ENCODE data around the gene UBA5. TPM values are rescaled to one million over a fixed set of nuclear protein-coding genes. Genes with fewer than 3 reads are reported as not detected.

The UBA5 gene
- total and polyA plus RNA-seq, 9 of the 15 experiments (the other 6 are each of a cell fraction or from before 2014, with no cell fraction given) = 8.1 to 71.1 (median 29.4) TPM

DNA sequence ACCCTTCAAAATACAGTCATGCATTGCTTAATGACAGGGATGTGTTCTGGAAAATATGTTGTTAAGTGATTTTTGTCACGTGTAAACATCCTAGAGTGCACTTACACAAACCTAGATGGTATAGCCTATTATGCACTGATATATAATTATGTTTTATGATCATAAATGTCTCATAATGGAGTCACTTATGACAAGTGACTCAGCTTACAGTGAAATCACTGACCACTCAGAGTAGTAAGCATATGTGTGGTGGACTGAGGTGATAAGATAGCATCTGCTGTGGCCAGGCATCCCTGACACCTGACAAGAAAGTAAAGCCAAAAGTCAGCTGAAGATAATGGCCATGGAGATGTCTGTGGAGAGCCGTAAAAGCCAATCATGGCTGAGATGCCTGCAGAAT is 5.9 kb upstream of the UBA5 start (continued):
- TF ChIP-seq, protein P1, sequence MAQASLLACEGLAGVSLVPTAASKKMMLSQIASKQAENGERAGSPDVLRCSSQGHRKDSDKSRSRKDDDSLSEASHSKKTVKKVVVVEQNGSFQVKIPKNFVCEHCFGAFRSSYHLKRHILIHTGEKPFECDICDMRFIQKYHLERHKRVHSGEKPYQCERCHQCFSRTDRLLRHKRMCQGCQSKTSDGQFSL (CRISPR knock-in tag; IDR thresholded peaks at IDR 0.05) = no peak
- TF ChIP-seq, protein P1 (tag; IDR thresholded peaks at IDR 0.05) = peak in 1 of 2 experiments; percentile 55; a peak in 1 of 4 replicates
- TF ChIP-seq FUS (optimal IDR thresholded peaks at IDR 0.05; ENCODE audit: low read depth, low read length) (no peak), SUPT5H (IDR thresholded peaks at IDR 0.05) (no peak), ZNF583 (CRISPR knock-in tag; IDR thresholded peaks at IDR 0.05) (peak; percentile 73; the same call in 1 of the 2 replicates)
- TF ChIP-seq, protein P2, sequence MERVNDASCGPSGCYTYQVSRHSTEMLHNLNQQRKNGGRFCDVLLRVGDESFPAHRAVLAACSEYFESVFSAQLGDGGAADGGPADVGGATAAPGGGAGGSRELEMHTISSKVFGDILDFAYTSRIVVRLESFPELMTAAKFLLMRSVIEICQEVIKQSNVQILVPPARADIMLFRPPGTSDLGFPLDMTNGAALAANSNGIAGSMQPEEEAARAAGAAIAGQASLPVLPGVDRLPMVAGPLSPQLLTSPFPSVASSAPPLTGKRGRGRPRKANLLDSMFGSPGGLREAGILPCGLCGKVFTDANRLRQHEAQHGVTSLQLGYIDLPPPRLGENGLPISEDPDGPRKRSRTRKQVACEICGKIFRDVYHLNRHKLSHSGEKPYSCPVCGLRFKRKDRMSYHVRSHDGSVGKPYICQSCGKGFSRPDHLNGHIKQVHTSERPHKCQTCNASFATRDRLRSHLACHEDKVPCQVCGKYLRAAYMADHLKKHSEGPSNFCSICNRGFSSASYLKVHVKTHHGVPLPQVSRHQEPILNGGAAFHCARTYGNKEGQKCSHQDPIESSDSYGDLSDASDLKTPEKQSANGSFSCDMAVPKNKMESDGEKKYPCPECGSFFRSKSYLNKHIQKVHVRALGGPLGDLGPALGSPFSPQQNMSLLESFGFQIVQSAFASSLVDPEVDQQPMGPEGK (CRISPR knock-in tag; IDR thresholded peaks at IDR 0.05; ENCODE audit: borderline replicate concordance) = no peak

DNA sequence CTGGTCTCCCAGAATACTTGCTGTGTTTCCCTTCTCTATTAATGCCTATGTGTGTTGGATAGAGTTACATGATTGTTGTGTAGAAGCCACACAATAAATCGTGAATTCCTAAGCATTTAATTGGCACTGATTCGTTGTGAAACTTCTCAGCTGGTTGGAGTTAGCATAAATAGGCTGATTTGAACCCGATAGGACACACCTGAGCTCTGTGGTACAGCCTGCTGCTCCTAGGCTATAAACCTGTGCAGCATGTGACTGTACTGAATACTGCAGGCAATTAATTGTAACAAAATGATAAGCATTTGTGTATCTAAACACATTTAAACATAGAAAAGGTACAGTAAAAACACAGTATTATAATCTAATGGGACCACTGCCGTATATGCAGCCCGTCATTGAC is 5.4 kb upstream of the UBA5 start:
- CTCF ChIA-PET (ENCODE audit: low intra/inter-chr PET ratio) = no interaction called here
- no peak for FAIRE-seq
- ATAC-seq = no peak
- no peak for DNase-seq (ENCODE audit: extremely low read depth in 1 of 4, low spot score in 3 of 4)
- H3K9me3 ChIP-seq (replicated peaks; ENCODE audit: control insufficient read depth, insufficient read depth, low read depth, low read length) = no peaks in the 10 kb centered on the region
- H2AFZ ChIP-seq (ENCODE audit: low read depth, low read length) = no peak overlapping the region
- BruUV-seq (replicated peaks) = no TSS peak
- peaks cover 0 to 4% of the 10 kb centered on the region in 2 experiments; a peak in 4 of 5 replicates for H3K4me1 ChIP-seq (replicated peaks in 1 of 2; ENCODE audit: control insufficient read depth in 2 of 2, insufficient read depth in 2 of 2, low read length in 2 of 2)
- H3K4me3 ChIP-seq = no peak overlapping the region
- H3K79me2 ChIP-seq (ENCODE audit: control insufficient read depth, insufficient read depth, low read length) = peaks cover 6% of the 10 kb centered on the region; the same call in 1 of the 3 replicates
- WGBS (ENCODE audit: insufficient coverage, low coverage, missing lambda C conversion rate) = 57% methylated on average over 3 of the region's 5 CpGs
- H3K9me1 ChIP-seq (ENCODE audit: control insufficient read depth, insufficient read depth, low read length) = no peaks in the 10 kb centered on the region
- POLR2A ChIA-PET = no interaction called here
- H3K27me3 ChIP-seq (ENCODE audit: control insufficient read depth in 2 of 2, insufficient read depth in 2 of 2, low read length in 2 of 2) = no peaks in the 10 kb centered on the region
- no peak overlapping the region for H3K9ac ChIP-seq (ENCODE audit: insufficient read depth in 1 of 2, low read depth in 2 of 2, low read length in 2 of 2)
- in situ Hi-C loops (cut with MboI) = no loop called here
- no peak overlapping the region for H3K27ac ChIP-seq (ENCODE audit: extremely low read depth, low read depth, low read length)
- TF ChIP-seq TAF9B (IDR thresholded peaks at IDR 0.05; ENCODE audit: partially characterized antibody) (no peak), SRSF7 (optimal IDR thresholded peaks at IDR 0.05; ENCODE audit: low read depth, low read length) (no peak)
- TF ChIP-seq, protein P3, sequence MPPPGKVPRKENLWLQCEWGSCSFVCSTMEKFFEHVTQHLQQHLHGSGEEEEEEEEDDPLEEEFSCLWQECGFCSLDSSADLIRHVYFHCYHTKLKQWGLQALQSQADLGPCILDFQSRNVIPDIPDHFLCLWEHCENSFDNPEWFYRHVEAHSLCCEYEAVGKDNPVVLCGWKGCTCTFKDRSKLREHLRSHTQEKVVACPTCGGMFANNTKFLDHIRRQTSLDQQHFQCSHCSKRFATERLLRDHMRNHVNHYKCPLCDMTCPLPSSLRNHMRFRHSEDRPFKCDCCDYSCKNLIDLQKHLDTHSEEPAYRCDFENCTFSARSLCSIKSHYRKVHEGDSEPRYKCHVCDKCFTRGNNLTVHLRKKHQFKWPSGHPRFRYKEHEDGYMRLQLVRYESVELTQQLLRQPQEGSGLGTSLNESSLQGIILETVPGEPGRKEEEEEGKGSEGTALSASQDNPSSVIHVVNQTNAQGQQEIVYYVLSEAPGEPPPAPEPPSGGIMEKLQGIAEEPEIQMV (tag; conservative IDR thresholded peaks at IDR 0.05; ENCODE audit: low read depth) = no peak
- H3K36me3 ChIP-seq (ENCODE audit: control insufficient read depth, insufficient read depth, low read length) = no peaks in the 10 kb centered on the region
- H4K20me1 ChIP-seq (replicated peaks; ENCODE audit: control insufficient read depth, insufficient read depth, low read length) = no peaks in the 10 kb centered on the region
- intact Hi-C loops (cut with micrococcal nuclease) = loop anchor here (5.0 to 10.0 kb wide), 2 partner anchors 390 to 728 kb away; no protein-coding TSS in a partner anchor
- no peak overlapping the region for H3K4me2 ChIP-seq (ENCODE audit: insufficient read depth, low read length)

Data from K562 (cell line).